PC-9 (cell line): ENCODE results near the gene PIP5K1B. TPM values are rescaled to one million over a fixed set of nuclear protein-coding genes. Genes with fewer than 3 reads are reported as not detected.

ENCODE experiments used
- BruUV-seq: library from RNA; stranded (reverse); fragments of 400-500 nt; replicated peaks from 2 replicates; lab custom pipeline; 2021; lab: Mats Ljungman, UMichigan
- CTCF ChIA-PET: fragments of 300-600 bp; sonication (Branson Sonifier 250); formaldehyde crosslinking; loops from one replicate; lab custom pipeline; 2022; ENCODE audit warnings: antibody characterized with exemption; lab: Charles Lee
- POLR2A ChIA-PET: fragments of 300-600 bp; sonication (Branson Sonifier 250); formaldehyde crosslinking; loops from one replicate; lab custom pipeline; 2022; ENCODE audit warnings: antibody characterized with exemption; ENCODE audit not compliant: unreplicated experiment; lab: Charles Lee
- DNase-seq, 2 experiments: peaks; one replicate each; pipeline versions ENCODE4 v3.0.0 to v3.0.0-alpha.2; 2015 to 2022; ENCODE audit warnings: mixed read lengths in 1 of 2
- H2AFZ ChIP-seq: fragments of 200-600 bp; sonication (generic); 2 replicates; pipeline ENCODE4 v1.8.1; 2017; ENCODE audit warnings: antibody characterized with exemption
- H3F3A ChIP-seq: fragments of 200-600 bp; sonication (generic); 2 replicates; pipeline ENCODE4 v1.8.1; 2017; ENCODE audit warnings: antibody characterized with exemption, mild to moderate bottlenecking, low read depth; ENCODE audit not compliant: insufficient read depth
- H3K27ac ChIP-seq: fragments of 200-600 bp; sonication (generic); 2 replicates; pipeline ENCODE4 v1.6.1; 2016; ENCODE audit warnings: mixed run types
- H3K27me3 ChIP-seq: fragments of 200-600 bp; sonication (generic); 2 replicates; pipeline ENCODE4 v1.6.1; 2016; ENCODE audit warnings: low read depth, mixed run types; ENCODE audit not compliant: insufficient read depth
- H3K36me3 ChIP-seq: fragments of 200-600 bp; sonication (generic); 2 replicates; pipeline ENCODE4 v1.6.1; 2016; ENCODE audit warnings: low read depth, mixed run types
- H3K4me1 ChIP-seq: fragments of 200-600 bp; sonication (generic); replicated peaks from 2 replicates; pipeline ENCODE4 v1.6.1; 2016; ENCODE audit warnings: mixed run types; ENCODE audit not compliant: insufficient read depth
- H3K4me2 ChIP-seq: fragments of 200-600 bp; sonication (generic); 2 replicates; pipeline ENCODE4 v1.6.1; 2017; ENCODE audit warnings: mixed run types
- H3K4me3 ChIP-seq: fragments of 200-600 bp; sonication (generic); 2 replicates; pipeline ENCODE4 v1.6.1; 2016; ENCODE audit warnings: mixed run types
- H3K79me2 ChIP-seq: fragments of 200-600 bp; sonication (generic); 2 replicates; pipeline ENCODE4 v1.6.1; 2017; ENCODE audit warnings: low read depth, mixed run types
- H3K9me2 ChIP-seq: fragments of 200-600 bp; sonication (generic); 2 replicates; pipeline ENCODE4 v1.8.1; 2017; ENCODE audit warnings: mild to moderate bottlenecking; ENCODE audit not compliant: insufficient read depth
- H3K9me3 ChIP-seq: fragments of 200-600 bp; sonication (generic); 2 replicates; pipeline ENCODE4 v1.8.1; 2016; ENCODE audit warnings: low read depth; ENCODE audit not compliant: insufficient read depth
- H4K20me1 ChIP-seq: fragments of 200-600 bp; sonication (generic); 2 replicates; pipeline ENCODE4 v1.8.1; 2017; ENCODE audit not compliant: insufficient read depth
- EZH2 ChIP-seq: fragments of 200-600 bp; sonication (generic); IDR thresholded peaks from 2 replicates; pipeline ENCODE4 v1.8.0; 2017; ENCODE audit warnings: antibody characterized with exemption, low read depth
- intact Hi-C: fragments of 100-400 bp; cut with micrococcal nuclease; formaldehyde crosslinking; loops from one replicate; pipeline ENCODE4 v1.10.0; 2022; ENCODE audit not compliant: unreplicated experiment
- total RNA-seq: library from RNA; stranded (reverse); gene quantifications from 2 replicates; pipeline ENCODE4 v1.2.3, GENCODE V29; 2021
- TF ChIP-seq, protein P1 (sequence below): fragments of 200-600 bp; sonication (generic); conservative IDR thresholded peaks from 2 replicates; pipeline ENCODE4 v1.6.1; 2017; ENCODE audit warnings: mixed run types, antibody characterized with exemption, mild to moderate bottlenecking, moderate library complexity

The PIP5K1B gene
- total RNA-seq, 1 experiment from 2014 or later = not detected

DNA sequence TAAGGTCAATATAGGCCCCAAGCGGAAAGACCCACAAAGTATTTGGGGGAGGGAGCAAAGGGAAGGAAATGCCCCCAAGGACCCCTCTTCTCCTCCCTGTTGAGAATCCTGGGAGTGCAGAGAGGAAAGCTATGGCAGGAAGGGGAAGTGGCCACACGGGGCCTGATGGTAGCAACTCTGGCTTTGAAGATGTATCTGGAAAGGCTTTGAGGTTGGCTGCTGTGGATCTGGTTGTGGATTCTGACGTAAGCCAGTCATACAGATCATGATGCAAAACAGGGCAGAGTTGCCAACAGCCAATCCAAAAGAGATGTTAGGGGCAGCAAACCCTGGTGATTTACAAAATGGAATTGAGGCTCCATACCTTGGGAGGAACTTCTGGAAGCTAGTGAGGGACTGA, 200.1 kb downstream of the PIP5K1B start:
- Histone ChIP-seq H3K9me2 (no peaks in the 10 kb centered on the region), H3K27me3 (peaks cover 39% of the 10 kb centered on the region), H3K36me3 (no peaks in the 10 kb centered on the region), H2AFZ (no peak overlapping the region), H3F3A (no peaks in the 10 kb centered on the region), H3K4me3 (no peak overlapping the region), H3K27ac (no peak overlapping the region), H3K9me3 (no peaks in the 10 kb centered on the region), H3K4me1 (no peaks in the 10 kb centered on the region), H4K20me1 (no peaks in the 10 kb centered on the region), H3K4me2 (no peak overlapping the region), H3K79me2 (no peaks in the 10 kb centered on the region)
- TF ChIP-seq EZH2 = no peak
- TF ChIP-seq, protein P1, sequence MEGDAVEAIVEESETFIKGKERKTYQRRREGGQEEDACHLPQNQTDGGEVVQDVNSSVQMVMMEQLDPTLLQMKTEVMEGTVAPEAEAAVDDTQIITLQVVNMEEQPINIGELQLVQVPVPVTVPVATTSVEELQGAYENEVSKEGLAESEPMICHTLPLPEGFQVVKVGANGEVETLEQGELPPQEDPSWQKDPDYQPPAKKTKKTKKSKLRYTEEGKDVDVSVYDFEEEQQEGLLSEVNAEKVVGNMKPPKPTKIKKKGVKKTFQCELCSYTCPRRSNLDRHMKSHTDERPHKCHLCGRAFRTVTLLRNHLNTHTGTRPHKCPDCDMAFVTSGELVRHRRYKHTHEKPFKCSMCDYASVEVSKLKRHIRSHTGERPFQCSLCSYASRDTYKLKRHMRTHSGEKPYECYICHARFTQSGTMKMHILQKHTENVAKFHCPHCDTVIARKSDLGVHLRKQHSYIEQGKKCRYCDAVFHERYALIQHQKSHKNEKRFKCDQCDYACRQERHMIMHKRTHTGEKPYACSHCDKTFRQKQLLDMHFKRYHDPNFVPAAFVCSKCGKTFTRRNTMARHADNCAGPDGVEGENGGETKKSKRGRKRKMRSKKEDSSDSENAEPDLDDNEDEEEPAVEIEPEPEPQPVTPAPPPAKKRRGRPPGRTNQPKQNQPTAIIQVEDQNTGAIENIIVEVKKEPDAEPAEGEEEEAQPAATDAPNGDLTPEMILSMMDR = no peak
- ChIA-PET CTCF (no interaction called here), POLR2A (no interaction called here)
- intact Hi-C loops = no loop called here
- no peak for DNase-seq
- no TSS peak for BruUV-seq

DNA sequence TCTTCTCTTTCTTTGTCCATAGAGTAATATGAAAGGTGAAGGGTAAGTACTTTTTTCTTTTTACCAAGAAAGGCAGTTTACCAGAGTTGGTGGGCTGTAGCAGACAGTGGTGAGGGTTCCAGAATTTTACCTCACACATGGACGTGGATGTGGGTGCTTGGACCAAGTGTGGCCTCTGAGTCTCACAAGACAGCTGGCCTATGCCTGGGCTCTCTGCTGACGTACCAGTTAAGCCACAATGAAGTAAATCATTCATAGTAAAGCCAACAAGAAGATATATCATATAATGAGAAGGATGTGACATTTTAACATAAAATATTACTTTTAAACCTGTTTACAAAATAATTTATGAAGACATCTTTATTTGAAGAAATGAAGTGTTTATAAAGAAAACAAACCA, 202.9 kb downstream of the PIP5K1B start:
- no TSS peak for BruUV-seq
- intact Hi-C loops = no loop called here

DNA sequence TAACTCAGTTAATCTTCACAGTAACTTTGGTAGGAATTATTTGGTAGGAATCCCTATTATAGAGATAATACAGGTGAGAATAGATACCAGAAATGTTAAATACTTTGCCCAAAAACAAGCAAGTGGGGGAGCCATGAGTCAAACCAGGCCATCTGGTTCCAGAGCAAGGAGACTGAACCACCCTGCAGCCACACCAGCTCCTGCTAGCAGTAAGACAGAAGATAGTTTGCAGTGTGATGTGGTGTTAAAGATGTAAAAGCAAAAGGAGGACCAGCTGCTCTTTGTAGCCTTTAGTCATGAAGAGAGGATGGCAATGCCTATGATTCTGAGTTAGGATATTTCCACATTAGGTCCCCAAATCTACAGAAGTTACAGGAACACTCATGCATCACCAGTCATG, 207.5 kb downstream of the PIP5K1B start:
- H3K4me2 ChIP-seq = no peak overlapping the region
- no peaks in the 10 kb centered on the region for H3K79me2 ChIP-seq
- BruUV-seq = no TSS peak
- H3K27me3 ChIP-seq = peaks cover 35% of the 10 kb centered on the region
- H3F3A ChIP-seq = no peaks in the 10 kb centered on the region
- H3K27ac ChIP-seq = no peak overlapping the region
- H3K9me3 ChIP-seq = no peaks in the 10 kb centered on the region
- no peak overlapping the region for H2AFZ ChIP-seq
- CTCF ChIA-PET = no interaction called here
- no peak for DNase-seq
- no peaks in the 10 kb centered on the region for H3K4me1 ChIP-seq
- POLR2A ChIA-PET = no interaction called here
- H3K9me2 ChIP-seq = no peaks in the 10 kb centered on the region
- TF ChIP-seq EZH2 = no peak
- TF ChIP-seq, protein P1 = no peak
- no peaks in the 10 kb centered on the region for H3K36me3 ChIP-seq
- intact Hi-C loops = loop anchor here (10.0 kb wide), 1 partner anchor 52 kb away; no protein-coding TSS in a partner anchor
- H3K4me3 ChIP-seq = no peak overlapping the region
- H4K20me1 ChIP-seq = no peaks in the 10 kb centered on the region

More for the DNA sequence above, 202.9 kb downstream of the PIP5K1B start:
- POLR2A ChIA-PET = no interaction called here
- H3K4me3 ChIP-seq = no peak overlapping the region
- no peaks in the 10 kb centered on the region for H4K20me1 ChIP-seq
- no peaks in the 10 kb centered on the region for H3K9me2 ChIP-seq
- H3K9me3 ChIP-seq = no peaks in the 10 kb centered on the region
- H3K27me3 ChIP-seq = peaks cover 33% of the 10 kb centered on the region
- H3K36me3 ChIP-seq = no peaks in the 10 kb centered on the region
- no peaks in the 10 kb centered on the region for H3F3A ChIP-seq
- H3K79me2 ChIP-seq = no peaks in the 10 kb centered on the region
- TF ChIP-seq, protein P1 = no peak
- no peak for TF ChIP-seq EZH2
- CTCF ChIA-PET = no interaction called here
- H2AFZ ChIP-seq = peak overlapping the region; percentile 52; the same call in 1 of the 2 replicates
- H3K4me2 ChIP-seq = no peak overlapping the region
- no peak for DNase-seq
- no peaks in the 10 kb centered on the region for H3K4me1 ChIP-seq
- H3K27ac ChIP-seq = no peak overlapping the region
